HEK293 (cell line): ENCODE results near the gene CLEC18B.
"Not testable (repeated sequence)": the region's sequence is repeated elsewhere in the genome, so short reads cannot be mapped to it uniquely, and the experiment has no call there.

Experiments
- YY1 ChIP-seq: fragments of 450-650 bp; formaldehyde crosslinking; IDR thresholded peaks from 2 replicates; pipeline ENCODE4 v1.5.1; 2018; ENCODE audit warnings: missing biosample characterization, missing genetic modification characterization
- ZBTB20 ChIP-seq: fragments of 450-650 bp; formaldehyde crosslinking; IDR thresholded peaks from 2 replicates; pipeline ENCODE4 v1.5.1; 2016; ENCODE audit warnings: missing biosample characterization, missing genetic modification characterization
- ZFP3 ChIP-seq: fragments of 450-650 bp; formaldehyde crosslinking; IDR thresholded peaks from 2 replicates; pipeline ENCODE4 v1.5.1; 2016; ENCODE audit warnings: low read depth, missing biosample characterization, missing genetic modification characterization
- ZNF155 ChIP-seq: fragments of 450-650 bp; formaldehyde crosslinking; IDR thresholded peaks from 2 replicates; pipeline ENCODE4 v1.5.1; 2016; ENCODE audit warnings: missing biosample characterization, missing genetic modification characterization
- ZNF302 ChIP-seq: fragments of 450-650 bp; formaldehyde crosslinking; IDR thresholded peaks from 2 replicates; pipeline ENCODE4 v1.5.1; 2016; ENCODE audit warnings: missing biosample characterization, missing genetic modification characterization, low read depth
- ZNF404 ChIP-seq: fragments of 450-650 bp; formaldehyde crosslinking; IDR thresholded peaks from 2 replicates; pipeline ENCODE4 v1.5.1; 2017; ENCODE audit warnings: missing biosample characterization, missing genetic modification characterization
- ZNF416 ChIP-seq: fragments of 450-650 bp; formaldehyde crosslinking; IDR thresholded peaks from 2 replicates; pipeline ENCODE4 v1.5.1; 2016; ENCODE audit warnings: missing biosample characterization, missing genetic modification characterization
- ZNF555 ChIP-seq: fragments of 450-650 bp; formaldehyde crosslinking; conservative IDR thresholded peaks from 2 replicates; pipeline ENCODE4 v1.5.1; 2017; ENCODE audit warnings: missing biosample characterization, mild to moderate bottlenecking, missing genetic modification characterization, inconsistent platforms
- ZNF571 ChIP-seq: fragments of 450-650 bp; formaldehyde crosslinking; IDR thresholded peaks from 2 replicates; pipeline ENCODE4 v1.5.0; 2017; ENCODE audit warnings: missing biosample characterization, missing genetic modification characterization
- ZXDB ChIP-seq: fragments of 450-650 bp; formaldehyde crosslinking; IDR thresholded peaks from 2 replicates; pipeline ENCODE4 v1.5.1; 2016; ENCODE audit warnings: missing biosample characterization, missing genetic modification characterization
- TF ChIP-seq, protein P1 (sequence below): fragments of 450-650 bp; formaldehyde crosslinking; IDR thresholded peaks from 2 replicates; pipeline ENCODE4 v1.5.1; 2016; ENCODE audit warnings: missing biosample characterization, missing genetic modification characterization
- TF ChIP-seq, protein P2 (sequence below): fragments of 450-650 bp; formaldehyde crosslinking; IDR thresholded peaks from 2 replicates; pipeline ENCODE4 v1.5.1; 2016; ENCODE audit warnings: missing biosample characterization, missing genetic modification characterization
- TF ChIP-seq, protein P3 (sequence below): fragments of 450-650 bp; formaldehyde crosslinking; IDR thresholded peaks from 2 replicates; pipeline ENCODE4 v1.5.1; 2016; ENCODE audit warnings: missing biosample characterization, missing genetic modification characterization
- TF ChIP-seq, protein P4 (sequence below): fragments of 450-650 bp; formaldehyde crosslinking; IDR thresholded peaks from 2 replicates; pipeline ENCODE4 v1.5.1; 2017; ENCODE audit warnings: missing biosample characterization, missing genetic modification characterization

DNA sequence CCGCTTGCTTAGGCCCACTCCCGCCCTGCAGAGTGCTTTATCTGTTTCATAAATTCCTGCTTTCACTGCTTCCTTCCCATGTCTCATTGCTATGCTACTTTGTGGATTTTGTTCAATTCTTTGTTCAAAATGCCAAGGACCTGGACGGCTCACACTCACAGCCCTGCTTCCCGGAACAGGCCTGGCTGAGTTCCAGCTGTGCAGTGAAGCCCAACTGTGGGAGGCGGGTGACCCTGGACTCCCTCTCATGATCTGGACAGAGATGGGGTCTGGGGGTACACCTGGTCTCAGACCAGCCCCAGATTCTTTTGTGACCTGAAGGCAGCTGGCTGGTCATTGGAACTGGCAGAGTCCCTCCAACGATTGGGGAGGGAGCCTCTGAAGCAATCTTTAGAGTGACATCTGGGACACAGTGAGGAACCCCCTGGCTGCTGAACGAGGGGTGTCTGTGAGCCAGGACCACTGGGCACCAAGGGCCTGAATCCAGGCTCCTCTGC lies 24.7 kb downstream of the CLEC18B start:
- TF ChIP-seq ZNF302 (tag by site-specific recombination); ZNF571 (tag by site-specific recombination); YY1 (tag by site-specific recombination); ZNF155 (tag by site-specific recombination); ZFP3 (tag by site-specific recombination); ZNF404 (tag by site-specific recombination); ZNF416 (tag by site-specific recombination); ZNF555 (tag by site-specific recombination); ZXDB (tag by site-specific recombination); ZBTB20: not testable (repeated sequence)
- TF ChIP-seq, protein P1, sequence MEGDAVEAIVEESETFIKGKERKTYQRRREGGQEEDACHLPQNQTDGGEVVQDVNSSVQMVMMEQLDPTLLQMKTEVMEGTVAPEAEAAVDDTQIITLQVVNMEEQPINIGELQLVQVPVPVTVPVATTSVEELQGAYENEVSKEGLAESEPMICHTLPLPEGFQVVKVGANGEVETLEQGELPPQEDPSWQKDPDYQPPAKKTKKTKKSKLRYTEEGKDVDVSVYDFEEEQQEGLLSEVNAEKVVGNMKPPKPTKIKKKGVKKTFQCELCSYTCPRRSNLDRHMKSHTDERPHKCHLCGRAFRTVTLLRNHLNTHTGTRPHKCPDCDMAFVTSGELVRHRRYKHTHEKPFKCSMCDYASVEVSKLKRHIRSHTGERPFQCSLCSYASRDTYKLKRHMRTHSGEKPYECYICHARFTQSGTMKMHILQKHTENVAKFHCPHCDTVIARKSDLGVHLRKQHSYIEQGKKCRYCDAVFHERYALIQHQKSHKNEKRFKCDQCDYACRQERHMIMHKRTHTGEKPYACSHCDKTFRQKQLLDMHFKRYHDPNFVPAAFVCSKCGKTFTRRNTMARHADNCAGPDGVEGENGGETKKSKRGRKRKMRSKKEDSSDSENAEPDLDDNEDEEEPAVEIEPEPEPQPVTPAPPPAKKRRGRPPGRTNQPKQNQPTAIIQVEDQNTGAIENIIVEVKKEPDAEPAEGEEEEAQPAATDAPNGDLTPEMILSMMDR: not testable (repeated sequence)
- TF ChIP-seq, protein P2, sequence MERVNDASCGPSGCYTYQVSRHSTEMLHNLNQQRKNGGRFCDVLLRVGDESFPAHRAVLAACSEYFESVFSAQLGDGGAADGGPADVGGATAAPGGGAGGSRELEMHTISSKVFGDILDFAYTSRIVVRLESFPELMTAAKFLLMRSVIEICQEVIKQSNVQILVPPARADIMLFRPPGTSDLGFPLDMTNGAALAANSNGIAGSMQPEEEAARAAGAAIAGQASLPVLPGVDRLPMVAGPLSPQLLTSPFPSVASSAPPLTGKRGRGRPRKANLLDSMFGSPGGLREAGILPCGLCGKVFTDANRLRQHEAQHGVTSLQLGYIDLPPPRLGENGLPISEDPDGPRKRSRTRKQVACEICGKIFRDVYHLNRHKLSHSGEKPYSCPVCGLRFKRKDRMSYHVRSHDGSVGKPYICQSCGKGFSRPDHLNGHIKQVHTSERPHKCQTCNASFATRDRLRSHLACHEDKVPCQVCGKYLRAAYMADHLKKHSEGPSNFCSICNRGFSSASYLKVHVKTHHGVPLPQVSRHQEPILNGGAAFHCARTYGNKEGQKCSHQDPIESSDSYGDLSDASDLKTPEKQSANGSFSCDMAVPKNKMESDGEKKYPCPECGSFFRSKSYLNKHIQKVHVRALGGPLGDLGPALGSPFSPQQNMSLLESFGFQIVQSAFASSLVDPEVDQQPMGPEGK: not testable (repeated sequence)
- TF ChIP-seq, protein P3, sequence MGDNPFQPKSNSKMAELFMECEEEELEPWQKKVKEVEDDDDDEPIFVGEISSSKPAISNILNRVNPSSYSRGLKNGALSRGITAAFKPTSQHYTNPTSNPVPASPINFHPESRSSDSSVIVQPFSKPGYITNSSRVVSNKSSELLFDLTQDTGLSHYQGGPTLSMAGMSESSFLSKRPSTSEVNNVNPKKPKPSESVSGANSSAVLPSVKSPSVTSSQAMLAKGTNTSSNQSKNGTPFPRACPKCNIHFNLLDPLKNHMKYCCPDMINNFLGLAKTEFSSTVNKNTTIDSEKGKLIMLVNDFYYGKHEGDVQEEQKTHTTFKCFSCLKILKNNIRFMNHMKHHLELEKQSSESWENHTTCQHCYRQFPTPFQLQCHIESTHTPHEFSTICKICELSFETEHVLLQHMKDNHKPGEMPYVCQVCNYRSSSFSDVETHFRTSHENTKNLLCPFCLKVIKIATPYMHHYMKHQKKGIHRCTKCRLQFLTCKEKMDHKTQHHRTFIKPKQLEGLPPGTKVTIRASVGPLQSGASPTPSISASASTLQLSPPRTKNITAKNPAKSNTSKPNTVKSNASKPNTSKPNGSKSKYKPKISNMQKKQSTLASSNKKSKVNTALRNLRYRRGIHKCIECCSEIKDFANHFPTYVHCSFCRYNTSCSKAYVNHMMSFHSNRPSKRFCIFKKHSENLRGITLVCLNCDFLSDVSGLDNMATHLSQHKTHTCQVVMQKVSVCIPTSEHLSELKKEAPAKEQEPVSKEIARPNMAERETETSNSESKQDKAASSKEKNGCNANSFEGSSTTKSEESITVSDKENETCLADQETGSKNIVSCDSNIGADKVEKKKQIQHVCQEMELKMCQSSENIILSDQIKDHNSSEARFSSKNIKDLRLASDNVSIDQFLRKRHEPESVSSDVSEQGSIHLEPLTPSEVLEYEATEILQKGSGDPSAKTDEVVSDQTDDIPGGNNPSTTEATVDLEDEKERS (tag by site-specific recombination): not testable (repeated sequence)
- TF ChIP-seq, protein P4, sequence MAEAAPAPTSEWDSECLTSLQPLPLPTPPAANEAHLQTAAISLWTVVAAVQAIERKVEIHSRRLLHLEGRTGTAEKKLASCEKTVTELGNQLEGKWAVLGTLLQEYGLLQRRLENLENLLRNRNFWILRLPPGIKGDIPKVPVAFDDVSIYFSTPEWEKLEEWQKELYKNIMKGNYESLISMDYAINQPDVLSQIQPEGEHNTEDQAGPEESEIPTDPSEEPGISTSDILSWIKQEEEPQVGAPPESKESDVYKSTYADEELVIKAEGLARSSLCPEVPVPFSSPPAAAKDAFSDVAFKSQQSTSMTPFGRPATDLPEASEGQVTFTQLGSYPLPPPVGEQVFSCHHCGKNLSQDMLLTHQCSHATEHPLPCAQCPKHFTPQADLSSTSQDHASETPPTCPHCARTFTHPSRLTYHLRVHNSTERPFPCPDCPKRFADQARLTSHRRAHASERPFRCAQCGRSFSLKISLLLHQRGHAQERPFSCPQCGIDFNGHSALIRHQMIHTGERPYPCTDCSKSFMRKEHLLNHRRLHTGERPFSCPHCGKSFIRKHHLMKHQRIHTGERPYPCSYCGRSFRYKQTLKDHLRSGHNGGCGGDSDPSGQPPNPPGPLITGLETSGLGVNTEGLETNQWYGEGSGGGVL (tag by site-specific recombination): not testable (repeated sequence)
